Smooth muscle cell (in vitro differentiated cells): Measurements from ENCODE around the gene CARD9. TPM values are rescaled to one million over a fixed set of nuclear protein-coding genes. Genes with fewer than 3 reads are reported as not detected.

Source experiments
- DNase-seq: peaks from one replicate; lab custom pipeline; 2025; ENCODE audit not compliant: unreplicated experiment; lab: John Stamatoyannopoulos, UW
- H2AFZ ChIP-seq: fragments of 200-600 bp; sonication (generic); 2 replicates; pipeline ENCODE4 v1.6.0; 2016; ENCODE audit warnings: antibody characterized with exemption, low read depth, mild to moderate bottlenecking
- H3F3A ChIP-seq: fragments of 200-600 bp; sonication (generic); 2 replicates; pipeline ENCODE4 v1.6.0; 2017; ENCODE audit warnings: antibody characterized with exemption, low read depth
- H3K27ac ChIP-seq: fragments of 200-600 bp; sonication (generic); 2 replicates; pipeline ENCODE4 v1.5.1; 2016; ENCODE audit warnings: low read depth, mild to moderate bottlenecking
- H3K27me3 ChIP-seq: fragments of 200-600 bp; sonication (generic); 2 replicates; pipeline ENCODE4 v1.6.1; 2016; ENCODE audit warnings: low read depth, mild to moderate bottlenecking
- H3K36me3 ChIP-seq: fragments of 200-600 bp; sonication (generic); 2 replicates; pipeline ENCODE4 v1.5.1; 2016; ENCODE audit warnings: low read depth
- H3K4me1 ChIP-seq: fragments of 200-600 bp; sonication (generic); 2 replicates; pipeline ENCODE4 v1.5.1; 2016; ENCODE audit warnings: low read depth
- H3K4me2 ChIP-seq: fragments of 200-600 bp; sonication (generic); 2 replicates; pipeline ENCODE4 v1.6.0; 2016; ENCODE audit warnings: mild to moderate bottlenecking
- H3K4me3 ChIP-seq: fragments of 200-600 bp; sonication (generic); 2 replicates; pipeline ENCODE4 v1.5.1; 2016; ENCODE audit warnings: mild to moderate bottlenecking
- H3K79me2 ChIP-seq: fragments of 200-600 bp; sonication (generic); 2 replicates; pipeline ENCODE4 v1.6.0; 2016; ENCODE audit warnings: low read depth, mild to moderate bottlenecking
- H3K9ac ChIP-seq: fragments of 200-600 bp; sonication (generic); 2 replicates; pipeline ENCODE4 v1.6.0; 2016; ENCODE audit warnings: low read depth
- H3K9me3 ChIP-seq: fragments of 200-600 bp; sonication (generic); replicated peaks from 2 replicates; pipeline ENCODE4 v1.5.1; 2016; ENCODE audit warnings: low read depth
- H4K20me1 ChIP-seq: fragments of 200-600 bp; sonication (generic); 2 replicates; pipeline ENCODE4 v1.6.0; 2016; ENCODE audit warnings: low read depth
- CTCF ChIP-seq: fragments of 200-600 bp; sonication (generic); IDR thresholded peaks from 2 replicates; pipeline ENCODE4 v1.5.1; 2017; ENCODE audit warnings: borderline replicate concordance, mild to moderate bottlenecking, antibody characterized with exemption; ENCODE audit not compliant: insufficient read depth, poor library complexity, severe bottlenecking
- WGBS: methylation state at CpG from one replicate; pipeline ENCODE4 v1.1.7; 2016; ENCODE audit warnings: low lambda C conversion rate; 5-methylcytosine and 5-hydroxymethylcytosine counted together
- polyA plus RNA-seq: library from polyadenylated mRNA; unstranded; fragments of >200 nt; fragmentation: Nextera tagmentation; extraction: Ambion mirVana; gene quantifications from 2 replicates; pipeline ENCODE4 v1.2.1, GENCODE V29; 2016
- total RNA-seq: library from RNA; depleted of rRNA; stranded (reverse); fragments of >200 nt; gene quantifications from 2 replicates; pipeline ENCODE4 v1.2.3, GENCODE V29; 2014

CARD9 gene
- total and polyA plus RNA-seq, 2 experiments from 2014 or later, result 1.2 to 1.9 TPM

GRCh38 chr9:136402067-136402466 is 28.6 kb upstream of the CARD9 start:
- Histone ChIP-seq H3K79me2 (peaks cover 21% of the 10 kb centered on the region), H3K36me3 (no peaks in the 10 kb centered on the region), H3K4me2 (no peak overlapping the region), H3K27ac (peak overlapping the region; percentile 25), H3K4me1 (peaks cover 7% of the 10 kb centered on the region), H4K20me1 (peaks cover 15% of the 10 kb centered on the region), H2AFZ (no peak overlapping the region), H3K4me3 (no peak overlapping the region), H3K9ac (no peak overlapping the region), H3K27me3 (no peaks in the 10 kb centered on the region), H3K9me3 (no peaks in the 10 kb centered on the region), H3F3A (peaks cover 7% of the 10 kb centered on the region)
- WGBS, result 89% methylated on average over 13 of the region's 13 CpGs
- TF ChIP-seq CTCF, result no peak
- no peak for DNase-seq

- Histone ChIP-seq H3K79me2 (peaks cover 21% of the 10 kb centered on the region), H4K20me1 (peaks cover 15% of the 10 kb centered on the region), H3K27me3 (no peaks in the 10 kb centered on the region), H3K27ac (peak overlapping the region; percentile 25), H3K4me3 (no peak overlapping the region), H2AFZ (no peak overlapping the region), H3F3A (peaks cover 7% of the 10 kb centered on the region), H3K9me3 (no peaks in the 10 kb centered on the region), H3K9ac (no peak overlapping the region), H3K4me1 (peaks cover 7% of the 10 kb centered on the region), H3K4me2 (no peak overlapping the region), H3K36me3 (no peaks in the 10 kb centered on the region)
- WGBS, result 91% methylated on average over 18 of the region's 18 CpGs
- DNase-seq, result no peak
- TF ChIP-seq CTCF, result no peak
Measured at GRCh38 chr9:136401173-136401922, 27.9 kb upstream of the CARD9 start.

- H3K36me3 ChIP-seq, result no peaks in the 10 kb centered on the region
- H2AFZ ChIP-seq, result peak within 1 kb of the TSS; percentile 80
- peak; percentile 63 for DNase-seq
- H3K4me2 ChIP-seq, result peak within 1 kb of the TSS; percentile 100
- peaks cover 21% of the 10 kb centered on the region for H3K79me2 ChIP-seq
- H4K20me1 ChIP-seq, result peaks cover 15% of the 10 kb centered on the region
- peak within 1 kb of the TSS; percentile 33 for H3K27ac ChIP-seq
- TF ChIP-seq CTCF, result peak; percentile 96
- H3K9me3 ChIP-seq, result no peaks in the 10 kb centered on the region
- WGBS, result 14% methylated on average over 71 of the region's 71 CpGs
- peaks cover 7% of the 10 kb centered on the region for H3K4me1 ChIP-seq
- H3K9ac ChIP-seq, result peak within 1 kb of the TSS; percentile 86
- H3K4me3 ChIP-seq, result peak within 1 kb of the TSS; percentile 95
- H3F3A ChIP-seq, result peaks cover 7% of the 10 kb centered on the region
- H3K27me3 ChIP-seq, result no peaks in the 10 kb centered on the region
Measured at GRCh38 chr9:136400038-136400834, 26.8 kb upstream of the CARD9 start, which contains the start of gene SNAPC4. Gene SNAPC4 (minus strand): TSS chr9:136400170. CDS start chr9:136398428, 1,742 bp downstream.
